GM21737 (cell line): ENCODE data around the gene KRT1.

Experiments
- ATAC-seq: cut with Tn5 transposase; IDR thresholded peaks from one replicate; pipeline ENCODE4 v1.9.1; 2021; ENCODE audit warnings: mild to moderate bottlenecking, moderate library complexity; ENCODE audit not compliant: unreplicated experiment

KRT1 gene

DNA sequence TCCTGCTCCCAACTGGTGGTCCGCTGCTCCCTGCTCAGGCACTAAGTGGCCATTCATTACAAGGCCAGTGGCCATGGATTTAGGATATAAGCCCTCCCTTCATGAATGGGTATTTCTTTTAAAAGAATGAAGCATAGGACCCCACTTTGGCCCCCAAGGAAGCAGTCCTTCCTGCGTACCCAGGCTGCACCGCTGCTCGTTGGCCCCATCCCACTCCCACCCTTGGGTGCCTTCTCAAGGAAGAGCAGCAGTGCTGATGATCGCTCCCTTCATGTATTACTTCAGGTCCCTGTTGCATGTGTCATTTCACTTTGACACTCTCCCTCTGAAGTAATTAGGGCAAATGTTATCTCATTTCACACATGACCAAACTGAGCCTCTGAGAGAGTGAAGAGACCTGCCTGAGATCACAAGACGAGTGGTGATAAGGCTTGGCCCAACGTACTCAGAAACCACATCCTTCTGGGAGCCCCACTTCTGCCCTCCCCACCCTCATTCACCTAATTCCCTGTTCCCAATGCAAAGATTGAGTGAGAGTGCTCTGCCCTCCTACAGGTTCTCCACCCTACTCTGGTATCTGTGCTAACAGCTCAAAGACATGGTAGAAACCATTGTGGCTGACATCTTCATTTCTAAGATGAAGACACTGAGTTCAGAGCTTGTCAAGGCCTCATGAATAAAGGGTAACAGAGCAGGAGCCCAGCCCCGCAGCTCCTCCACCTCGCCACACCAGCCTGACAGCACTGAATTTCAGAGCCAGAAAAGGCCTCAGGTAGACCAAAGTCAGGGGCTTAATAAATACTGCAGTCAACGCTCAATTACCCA, 17.9 kb downstream of the KRT1 start:
- no peak for ATAC-seq

DNA sequence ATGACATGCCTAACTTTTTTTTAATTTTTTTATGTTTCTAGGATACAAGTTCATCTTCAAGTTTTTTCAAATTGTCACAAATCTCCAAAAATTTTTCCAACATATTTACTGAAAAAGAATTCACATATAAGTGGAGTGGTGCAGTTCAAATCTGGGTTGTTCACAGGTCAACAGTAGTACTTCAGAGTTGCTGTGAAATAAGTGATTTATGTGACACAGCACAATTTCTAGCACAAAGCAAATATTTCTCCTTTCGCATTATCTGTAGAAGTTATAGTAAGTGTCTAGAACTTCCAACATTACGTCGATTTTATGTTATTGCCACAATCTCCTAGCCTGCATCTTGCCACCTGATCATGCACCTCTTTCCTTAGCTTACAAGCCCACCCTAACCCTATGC, 18.5 kb downstream of the KRT1 start:
- ATAC-seq, result no peak

DNA sequence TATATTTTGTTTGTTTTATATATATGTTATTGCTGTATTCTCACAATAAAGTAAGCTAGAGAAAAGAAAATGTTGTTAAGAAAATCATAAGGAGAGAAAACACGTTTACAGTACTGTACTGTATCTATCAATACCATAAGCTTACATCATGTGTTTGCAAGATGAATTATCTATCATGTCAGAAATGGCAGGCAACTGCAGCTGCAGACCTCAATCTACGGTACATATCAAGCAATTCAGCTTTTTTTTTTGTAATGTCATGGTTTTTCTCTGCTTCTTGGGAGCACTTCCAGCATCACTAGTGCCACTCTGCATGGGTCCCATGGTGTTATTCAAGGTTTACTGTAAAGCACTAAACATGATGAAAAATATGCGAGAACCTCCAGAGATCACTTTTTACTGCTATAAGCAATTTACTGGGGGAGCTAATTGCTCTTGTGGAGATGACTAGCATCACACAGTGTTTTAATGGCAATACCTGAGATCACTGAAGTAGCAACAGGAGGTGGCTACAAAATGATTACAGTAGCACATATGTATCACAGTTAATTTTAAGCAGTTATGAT, 19.2 kb downstream of the KRT1 start:
- ATAC-seq, result no peak

DNA sequence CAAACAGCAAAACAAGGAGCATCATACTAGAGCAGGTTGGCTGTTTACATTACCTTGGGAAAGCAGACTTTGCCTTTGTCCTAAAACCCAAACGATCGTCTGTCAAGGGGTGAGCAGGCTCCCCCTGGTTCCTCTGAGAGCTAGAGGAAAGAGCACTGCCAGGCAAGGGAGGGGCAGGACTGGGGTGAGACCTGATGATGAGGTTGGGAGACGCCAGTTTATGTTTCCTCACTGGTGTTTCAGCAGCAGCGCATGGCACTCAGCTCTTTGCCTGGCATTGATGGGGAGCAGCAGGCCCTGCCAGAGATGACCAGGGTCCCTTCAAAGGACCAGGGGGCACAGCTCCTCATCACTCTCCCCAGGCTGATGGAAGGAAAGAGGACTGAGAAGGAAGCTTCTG, 20.3 kb downstream of the KRT1 start:
- no peak for ATAC-seq

DNA sequence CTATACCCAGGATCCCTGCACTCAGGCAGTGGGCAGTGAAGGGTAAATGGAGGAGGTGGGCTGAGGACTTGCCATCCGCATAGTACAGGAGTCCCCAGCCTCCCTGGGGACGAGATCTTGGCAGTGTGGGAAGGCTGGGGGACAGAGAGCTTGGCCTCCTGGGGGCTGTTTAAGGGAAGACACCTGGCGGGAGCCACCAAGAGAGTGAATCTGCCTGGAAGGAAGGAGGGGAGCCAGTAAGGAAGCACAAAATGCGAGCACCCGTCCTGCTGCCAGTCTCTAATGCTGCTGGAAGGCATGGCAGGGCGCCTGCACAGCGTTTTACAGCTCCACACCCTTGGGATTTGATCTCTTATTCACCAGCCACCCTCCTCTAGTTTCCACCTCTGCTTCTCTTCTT, 20.8 kb downstream of the KRT1 start:
- no peak for ATAC-seq

DNA sequence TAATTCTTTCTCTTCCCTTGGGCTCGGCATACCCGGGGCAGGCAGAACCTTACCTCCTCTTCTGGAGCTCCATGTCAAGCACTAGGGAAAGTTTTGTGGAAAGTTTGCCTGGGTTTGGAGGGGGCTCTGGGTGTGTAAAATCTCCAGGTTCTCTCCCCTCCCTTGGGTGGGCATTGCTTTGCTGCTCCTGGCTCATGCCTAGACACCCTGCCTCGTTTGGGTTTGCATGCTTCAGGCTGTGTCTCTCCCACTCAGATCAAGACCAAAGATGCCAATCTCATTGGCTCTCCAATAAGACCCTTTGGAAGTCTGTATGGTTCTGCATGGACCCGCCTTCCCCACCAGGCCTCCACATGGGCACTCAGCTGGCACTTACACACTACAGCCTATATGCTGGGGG, 22.0 kb downstream of the KRT1 start:
- ATAC-seq, result no peak

DNA sequence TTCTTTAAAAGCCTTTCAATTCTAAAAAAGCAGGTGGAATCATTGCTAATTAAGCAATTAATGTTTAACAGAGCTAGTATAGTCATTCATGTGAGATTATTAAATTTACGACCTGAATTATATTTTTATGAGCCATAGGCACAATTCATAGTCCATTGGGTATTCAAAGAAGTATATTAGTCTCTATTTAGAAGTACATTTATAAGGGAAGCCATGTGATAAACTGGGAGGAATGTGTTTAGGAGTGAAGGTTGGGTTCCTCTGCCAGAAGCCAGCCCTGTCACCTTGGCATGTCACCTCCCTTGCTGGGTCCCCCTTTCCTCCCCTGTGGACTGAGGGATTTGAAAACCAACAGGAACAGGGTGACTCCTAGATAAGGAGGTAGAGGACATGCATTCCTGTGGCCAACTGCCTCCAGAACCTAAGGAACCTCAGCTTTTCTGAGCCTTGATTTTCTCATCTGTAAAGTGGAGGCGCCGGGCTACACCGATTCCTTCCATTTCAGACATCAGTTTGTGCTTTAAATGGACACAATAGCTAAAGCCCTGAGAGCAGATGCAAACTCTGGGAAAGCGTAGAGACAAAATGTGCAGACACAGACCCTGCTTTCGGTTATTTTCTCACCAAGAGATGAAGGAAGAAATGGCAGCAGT, 22.8 kb downstream of the KRT1 start:
- no peak for ATAC-seq

DNA sequence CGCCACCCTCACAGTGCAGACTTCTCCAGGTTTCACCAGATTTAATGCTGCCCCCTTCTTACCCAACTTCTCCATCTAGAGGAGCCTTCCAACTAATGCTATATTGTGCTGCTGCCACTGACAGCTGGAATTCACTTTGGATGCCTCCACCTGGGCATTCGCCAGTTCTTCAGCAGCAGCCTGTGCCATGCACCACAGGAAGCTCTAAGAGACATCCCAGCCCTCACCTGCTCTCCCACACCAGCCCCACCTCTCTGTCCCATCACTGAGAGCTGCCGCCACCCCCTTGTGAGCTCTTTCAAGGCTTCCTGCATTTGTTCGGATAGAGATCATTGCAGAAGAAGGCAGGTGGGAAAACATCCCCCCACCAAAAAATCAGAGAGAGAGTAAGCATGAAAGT, 23.6 kb downstream of the KRT1 start:
- ATAC-seq, result no peak

DNA sequence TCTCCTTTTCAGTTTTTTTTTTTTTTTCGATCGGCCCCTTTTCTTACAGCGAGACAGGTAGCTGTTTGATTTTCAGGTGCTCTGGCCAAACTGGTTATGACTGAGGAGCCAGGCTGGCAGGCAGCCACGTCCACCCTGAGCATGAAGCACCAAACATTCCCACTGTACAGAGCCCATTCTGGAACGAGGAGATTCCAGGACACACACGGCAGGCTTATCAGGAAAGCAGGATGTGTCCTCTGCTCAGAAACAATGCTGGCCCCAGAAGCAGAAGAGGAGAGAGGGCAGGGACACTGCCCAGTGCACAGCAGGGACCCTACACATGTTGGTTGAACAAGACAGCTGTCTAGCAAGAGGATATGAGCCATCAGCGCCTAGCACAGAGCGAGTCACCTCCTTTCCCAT, 24.5 kb downstream of the KRT1 start:
- ATAC-seq, result no peak

DNA sequence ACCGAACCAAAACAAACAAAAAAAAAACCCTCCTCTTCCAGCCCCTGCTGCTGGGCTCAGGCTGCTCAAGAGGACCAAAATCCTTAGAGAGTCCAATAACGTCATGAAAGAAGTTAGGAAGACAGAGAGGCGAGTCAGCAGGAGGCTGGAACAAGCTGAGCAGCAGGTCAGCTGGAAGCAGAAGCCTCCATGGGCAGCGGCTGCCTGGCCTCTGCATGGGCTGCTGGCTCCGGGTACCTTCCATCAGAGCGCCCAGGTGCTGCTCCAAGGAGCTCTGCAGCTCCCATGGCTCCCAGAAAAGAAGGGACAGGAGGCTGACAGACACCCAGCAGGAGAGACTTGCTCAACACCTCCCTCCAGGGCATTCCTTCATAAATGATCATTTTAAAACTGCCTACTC, 25.0 kb downstream of the KRT1 start:
- no peak for ATAC-seq

DNA sequence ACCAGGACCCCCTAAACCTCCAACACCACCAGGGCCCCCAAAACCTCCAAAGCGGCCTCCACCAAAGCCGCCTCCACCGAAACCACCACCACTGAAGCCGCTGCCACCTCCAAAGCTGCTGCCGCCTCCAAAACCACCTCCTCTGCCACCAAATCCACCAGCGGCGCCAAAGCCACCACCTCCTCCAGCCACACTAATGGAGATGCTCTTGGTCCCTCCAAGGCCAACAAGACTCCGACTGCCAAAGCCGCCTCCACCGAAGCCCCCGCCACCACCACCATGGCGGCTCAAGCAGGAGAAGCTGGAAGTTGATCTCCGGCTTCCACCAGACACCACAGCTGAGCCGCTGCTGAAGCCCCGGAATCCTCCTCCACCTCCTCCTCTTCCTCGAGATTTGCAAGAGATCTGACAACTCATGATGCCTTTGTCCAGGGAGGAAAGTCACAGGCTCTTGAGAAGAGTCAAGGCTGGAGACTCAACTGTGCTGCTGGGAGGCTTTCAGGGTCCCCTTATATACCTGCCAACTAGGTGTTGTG, 28.4 kb downstream of the KRT1 start, which contains the start of gene KRT2:
TSS of gene KRT2 (minus strand) at position 486 of the 536 bp plus-strand sequence. CDS start at position 417, 69 bp downstream.
- no peak for ATAC-seq

DNA sequence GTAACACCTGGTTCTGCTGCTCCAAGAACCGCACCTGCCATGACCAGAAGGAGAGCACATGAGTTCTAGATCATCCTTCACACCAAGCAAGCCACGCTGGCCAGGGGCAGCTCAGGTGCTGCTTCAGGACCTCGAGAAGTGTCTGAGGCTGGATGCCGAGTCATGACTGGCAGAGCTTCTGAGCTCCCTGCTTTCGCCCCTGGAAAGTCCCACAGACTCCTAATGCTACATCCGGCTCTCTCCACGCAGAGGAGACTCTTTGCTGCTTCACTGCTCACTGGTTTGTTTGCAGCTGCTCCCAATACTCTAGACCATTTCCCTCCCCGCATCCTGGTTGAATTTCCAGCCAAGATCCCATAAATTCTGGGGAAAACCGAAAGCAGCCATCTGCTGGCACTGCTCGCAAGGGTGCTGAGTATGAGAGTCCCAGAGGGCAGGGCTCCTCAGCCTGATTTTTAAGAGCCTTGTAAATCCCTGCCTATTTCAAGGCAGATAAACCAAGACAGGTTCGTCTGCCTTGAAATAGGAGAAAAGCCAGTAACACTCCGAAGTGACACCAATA, 29.6 kb downstream of the KRT1 start:
- no peak for ATAC-seq

DNA sequence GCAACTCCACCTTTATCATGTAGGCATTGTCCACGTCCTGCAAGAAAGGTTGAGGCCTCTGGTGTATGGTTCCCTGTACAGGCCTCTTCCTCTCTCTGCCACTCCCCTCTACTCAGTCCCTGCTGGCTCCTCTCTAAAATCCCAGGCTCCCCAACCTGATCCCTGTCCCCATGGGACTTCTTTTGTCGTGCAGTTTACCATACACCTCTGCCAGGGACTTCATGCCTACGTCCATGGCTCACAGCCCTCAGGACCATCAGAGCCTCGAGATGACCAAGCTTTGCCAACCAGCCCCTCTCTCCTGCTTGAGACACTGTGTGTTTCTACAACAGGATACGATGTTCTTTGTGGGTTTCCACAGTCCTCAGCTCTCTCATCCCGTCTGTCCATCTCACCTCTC, 31.1 kb downstream of the KRT1 start:
- ATAC-seq, result no peak

DNA sequence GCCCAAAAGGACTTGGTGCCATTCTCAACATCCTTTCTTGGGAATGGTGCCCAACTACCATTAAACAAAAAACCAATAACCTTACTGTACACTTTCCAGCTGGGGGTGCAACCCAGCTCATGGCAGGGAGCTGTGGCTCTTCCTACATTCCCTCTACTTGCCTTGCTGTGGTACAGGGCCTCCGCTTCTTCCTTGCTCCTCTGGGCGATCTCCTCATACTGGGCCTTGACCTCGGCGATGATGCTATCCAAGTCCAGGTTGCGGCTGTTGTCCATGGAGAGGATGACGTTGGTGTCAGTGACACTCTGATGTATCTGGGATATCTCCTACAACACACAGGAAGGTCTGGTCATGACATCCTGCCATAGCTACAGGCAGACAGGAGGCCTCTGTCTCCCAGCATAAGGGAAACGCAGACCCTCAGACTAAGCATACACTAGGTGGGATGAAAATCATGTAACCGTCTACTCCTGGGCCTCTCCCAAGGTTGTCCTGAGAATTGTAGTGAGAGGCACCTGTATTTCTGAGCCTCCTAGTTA, 32.1 kb downstream of the KRT1 start:
- no peak for ATAC-seq

DNA sequence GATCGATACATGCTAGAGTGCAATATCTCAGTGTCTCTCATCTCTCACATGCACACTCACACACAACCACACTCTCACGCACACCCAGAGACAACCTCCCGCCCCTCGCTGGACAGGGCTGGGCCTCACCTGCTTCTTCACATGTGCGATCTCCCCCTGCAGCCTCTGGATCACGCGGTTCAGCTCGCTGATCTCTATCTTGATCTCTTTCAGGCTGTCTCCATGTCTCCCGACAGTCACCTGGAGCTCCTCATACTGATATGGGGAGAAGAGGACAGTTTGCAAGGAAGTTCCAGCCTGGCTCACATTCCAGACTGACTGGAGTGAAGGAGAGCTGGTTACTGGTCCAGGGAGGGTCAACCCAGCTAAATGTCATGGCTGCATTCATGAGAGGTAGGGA, 32.6 kb downstream of the KRT1 start:
- no peak for ATAC-seq

DNA sequence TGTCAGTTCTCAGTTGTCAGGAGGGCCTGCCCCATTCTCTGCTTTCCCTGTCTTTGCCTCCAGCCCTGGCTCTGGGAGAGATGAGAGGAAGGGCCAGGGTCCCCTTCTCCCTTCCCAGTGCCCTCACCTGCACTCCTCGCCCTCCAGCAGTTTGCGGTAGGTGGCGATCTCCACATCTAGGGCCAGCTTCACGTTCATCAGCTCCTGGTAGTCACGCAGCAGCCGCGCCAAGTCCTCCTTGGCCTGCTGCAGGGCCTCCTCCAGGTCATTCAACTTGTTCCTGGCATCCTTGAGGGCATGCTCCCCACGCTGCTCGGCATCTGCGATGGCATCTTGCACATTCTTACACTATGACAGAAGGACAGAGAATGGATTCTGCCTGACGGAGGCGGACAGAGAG, 33.6 kb downstream of the KRT1 start:
- no peak for ATAC-seq

DNA sequence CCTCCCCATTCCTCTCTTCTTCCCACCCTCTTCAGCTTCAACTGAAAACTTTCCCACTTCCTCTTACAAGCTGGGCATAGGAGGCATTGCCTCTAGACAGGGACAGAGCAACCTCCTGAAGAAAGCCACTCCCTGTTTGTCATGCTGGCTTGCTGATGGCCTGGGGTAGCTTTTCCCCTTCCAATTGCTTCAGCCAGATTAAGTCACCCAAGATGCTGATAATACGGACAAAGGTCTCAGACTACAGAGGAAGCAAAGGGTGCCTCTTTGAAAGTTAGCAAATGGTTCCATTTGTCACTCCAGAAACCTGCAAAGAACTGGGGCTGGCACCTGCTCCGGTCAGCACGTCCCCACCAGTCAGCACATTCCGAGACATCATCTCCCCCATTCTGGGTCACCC, 34.2 kb downstream of the KRT1 start:
- ATAC-seq, result no peak

DNA sequence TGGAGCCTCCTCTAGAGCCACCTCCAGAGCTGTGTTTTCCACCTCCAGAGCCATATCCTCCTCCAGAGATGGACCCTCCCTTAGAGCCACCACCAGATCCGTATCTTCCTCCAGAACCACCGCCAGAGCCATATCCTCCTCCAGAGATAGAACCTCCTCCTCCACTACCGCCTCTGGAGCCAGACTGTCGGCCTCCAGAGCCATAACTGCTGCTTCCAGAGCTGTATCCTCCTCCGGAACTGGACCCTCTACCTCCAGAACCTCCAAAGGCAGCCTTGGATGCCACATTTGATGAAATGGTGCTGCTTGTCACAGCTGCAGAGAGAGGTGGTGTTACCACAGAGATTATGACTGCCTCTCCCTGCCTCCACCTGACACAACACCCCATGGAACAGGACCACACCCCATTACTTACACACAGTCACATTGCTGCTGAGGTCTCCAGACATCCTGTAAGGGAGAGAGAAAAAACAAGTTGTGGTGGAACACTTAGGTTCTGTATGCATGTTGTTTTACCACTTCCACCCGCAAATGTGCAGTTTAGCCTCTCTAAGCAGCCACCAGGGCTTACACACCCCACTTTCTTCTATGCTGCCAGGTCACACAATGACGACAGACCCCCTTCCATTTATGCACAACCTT, 35.0 kb downstream of the KRT1 start:
- ATAC-seq, result no peak

DNA sequence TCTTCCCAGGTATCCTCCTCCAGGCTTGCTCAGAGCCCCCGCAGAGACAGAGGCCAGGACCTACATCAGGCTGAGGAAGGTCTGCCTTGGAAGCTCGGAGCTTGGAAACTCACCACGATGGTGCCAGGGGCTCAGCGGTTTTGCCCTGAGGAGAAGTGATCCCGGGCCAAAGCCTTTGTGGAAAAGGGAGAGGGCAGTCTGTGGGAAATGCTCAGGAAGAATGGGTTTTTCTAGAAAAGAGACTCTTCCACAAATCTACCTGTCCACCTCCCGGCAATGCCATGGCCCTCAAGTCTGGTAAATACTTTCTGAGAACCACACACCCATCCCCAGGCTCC, 36.2 kb downstream of the KRT1 start:
- ATAC-seq, result no peak

DNA sequence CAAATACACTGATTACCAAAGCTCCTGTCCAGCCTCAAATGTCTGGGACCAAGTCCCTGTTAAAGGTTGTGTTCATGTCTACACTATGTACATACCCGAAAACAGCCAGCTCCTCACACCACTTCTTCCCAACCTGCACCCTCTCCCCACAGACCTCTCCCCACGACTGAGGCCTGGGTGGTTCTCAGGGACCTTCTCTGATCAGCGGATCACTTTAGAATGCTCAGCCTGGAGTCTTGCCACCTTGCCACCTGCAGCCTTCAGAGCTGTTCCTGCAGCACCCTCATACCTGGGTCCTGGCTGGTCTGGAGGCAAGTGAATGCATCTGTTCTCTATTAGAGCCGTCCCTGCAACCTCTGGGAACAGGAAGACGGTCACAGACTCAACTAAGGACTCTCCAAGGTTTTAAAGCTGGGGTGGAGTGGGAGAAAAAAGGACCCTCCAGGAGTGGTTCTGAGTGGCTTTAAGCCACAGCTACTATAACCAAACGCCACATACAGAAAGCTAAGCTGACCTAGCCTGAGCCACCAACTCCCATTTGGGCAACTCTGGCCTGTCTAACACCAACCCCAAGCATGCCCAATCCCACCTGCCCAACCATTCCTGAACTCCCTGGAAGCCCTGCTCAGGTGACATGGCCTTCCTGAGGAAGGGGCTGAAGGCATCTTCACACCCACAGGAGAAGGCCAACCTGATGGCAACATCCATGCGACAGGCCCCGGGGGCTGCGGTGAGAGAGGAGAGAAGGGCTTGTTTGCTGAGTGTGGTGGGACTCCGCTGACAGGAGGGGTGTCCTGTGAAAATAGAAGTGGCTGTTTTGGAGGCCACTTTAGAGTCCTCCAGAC, 36.8 kb downstream of the KRT1 start:
- no peak for ATAC-seq
